Naive thymus-derived CD4-positive, alpha-beta T cell (primary cell): ENCODE results near the gene LMCD1. TPM values are rescaled to one million over a fixed set of nuclear protein-coding genes. Genes with fewer than 3 reads are reported as not detected.

Source experiments
- ATAC-seq: fragments of 150-1000 bp; cut with Tn5 transposase; 2 replicates; pipeline ENCODE4 v1.10.0; 2021; ENCODE audit warnings: mild to moderate bottlenecking, moderate library complexity
- CTCF ChIA-PET: fragments of 350-600 bp; sonication (Branson Sonifier 250); formaldehyde crosslinking; loops from one replicate; lab custom pipeline; 2021; ENCODE audit warnings: antibody characterized with exemption; lab: Charles Lee
- POLR2A ChIA-PET: fragments of 350-600 bp; sonication (Branson Sonifier 250); formaldehyde crosslinking; loops from one replicate; lab custom pipeline; 2021; ENCODE audit warnings: antibody characterized with exemption, inconsistent platforms; lab: Charles Lee
- DNase-seq, 9 donors: peaks; one replicate each; pipeline versions ENCODE4 v3.0.0 to v3.0.0-alpha.2; 2020 to 2022; ENCODE audit warnings: mixed read lengths in 1 of 9
- H3K27ac ChIP-seq: one replicate; pipeline ENCODE4 v1.7.0; 2013; ENCODE audit warnings: mild to moderate bottlenecking, low read depth, low read length, moderate library complexity
- H3K27me3 ChIP-seq, 2 donors: one replicate each; pipeline ENCODE4 v1.7.0; 2013; ENCODE audit warnings: low read length in 2 of 2, mild to moderate bottlenecking in 2 of 2, moderate library complexity in 2 of 2; ENCODE audit not compliant: control insufficient read depth in 2 of 2, insufficient read depth in 2 of 2
- H3K36me3 ChIP-seq, 3 experiments: 1 replicate in 2 of 3; 2 replicates in 1 of 3; pipeline ENCODE4 v1.7.0; 2013; ENCODE audit warnings: low read length in 3 of 3, mild to moderate bottlenecking in 3 of 3, moderate library complexity in 1 of 3; ENCODE audit not compliant: insufficient read depth in 3 of 3, control insufficient read depth in 2 of 3
- H3K4me1 ChIP-seq, 2 donors: one replicate each; pipeline ENCODE4 v1.7.0; 2013; ENCODE audit warnings: low read length in 2 of 2, mild to moderate bottlenecking in 2 of 2, moderate library complexity in 1 of 2; ENCODE audit not compliant: control insufficient read depth in 2 of 2, insufficient read depth in 2 of 2
- H3K4me3 ChIP-seq: 2 replicates; pipeline ENCODE4 v1.7.0; 2013; ENCODE audit warnings: mild to moderate bottlenecking, low read length
- H3K9me3 ChIP-seq, 3 experiments: 1 replicate in 2 of 3; 2 replicates in 1 of 3; pipeline ENCODE4 v1.7.0; 2013; ENCODE audit warnings: low read length in 3 of 3; ENCODE audit not compliant: control insufficient read depth in 2 of 3
- H3K27ac Mint-ChIP-seq, 9 donors: one replicate each; pipeline ENCODE4 v1.8.0; 2020 to 2022; ENCODE audit warnings: mixed read lengths in 9 of 9, mild to moderate bottlenecking in 8 of 9, moderate library complexity in 5 of 9, inconsistent platforms in 2 of 9
- H3K27me3 Mint-ChIP-seq, 5 donors: one replicate each; pipeline ENCODE4 v1.8.0; 2021 to 2022; ENCODE audit warnings: mixed read lengths in 5 of 5, mild to moderate bottlenecking in 1 of 5
- H3K36me3 Mint-ChIP-seq, 5 donors: one replicate each; pipeline ENCODE4 v1.8.0; 2020 to 2022; ENCODE audit warnings: mixed read lengths in 5 of 5, mild to moderate bottlenecking in 3 of 5, inconsistent platforms in 1 of 5
- H3K4me1 Mint-ChIP-seq, 7 donors: one replicate each; pipeline ENCODE4 v1.8.0; 2020 to 2022; ENCODE audit warnings: mixed read lengths in 7 of 7, mild to moderate bottlenecking in 3 of 7, inconsistent platforms in 1 of 7
- H3K4me3 Mint-ChIP-seq, 10 donors: one replicate each; pipeline ENCODE4 v1.8.0; 2020 to 2022; ENCODE audit warnings: mild to moderate bottlenecking in 10 of 10, mixed read lengths in 10 of 10, moderate library complexity in 6 of 10, inconsistent platforms in 2 of 10
- H3K9me3 Mint-ChIP-seq, 11 donors: one replicate each; pipeline ENCODE4 v1.8.0; 2020 to 2022; ENCODE audit warnings: mixed read lengths in 11 of 11, mild to moderate bottlenecking in 4 of 11, inconsistent platforms in 1 of 11, moderate library complexity in 1 of 11
- intact Hi-C, 2 donors: fragments of 100-400 bp; cut with micrococcal nuclease; formaldehyde crosslinking; loops; one replicate each; pipeline ENCODE4 v1.15.1; 2023
- polyA plus RNA-seq, 2 donors: library from polyadenylated mRNA; unstranded; fragments of 300-500 nt; fragmentation: Illumina TruSeq; gene quantifications; one replicate each; pipeline ENCODE4 v1.2.3, GENCODE V29; 2021
- total RNA-seq, 6 experiments: library from RNA in 5 of 6; stranded (reverse) in 5 of 6; gene quantifications; 1 replicate in 5 of 6; 2 replicates in 1 of 6; pipeline ENCODE4 v1.2.3 and lab custom pipeline; 2021 to 2026

LMCD1 gene
- total and polyA plus RNA-seq, 7 experiments from 2014 or later, result 0.56 TPM; not detected in 6

- no peak overlapping the region for H3K27ac Mint-ChIP-seq
- H3K4me1 ChIP-seq, result no peaks in the 10 kb centered on the region
- H3K36me3 ChIP-seq, result no peaks in the 10 kb centered on the region
- H3K4me1 Mint-ChIP-seq, result no peaks in the 10 kb centered on the region
- DNase-seq (no peak), ATAC-seq (no peak)
- peaks cover 0 to 9% (median 5%) of the 10 kb centered on the region in 5 donors for H3K27me3 Mint-ChIP-seq
- no peaks in the 10 kb centered on the region for H3K9me3 ChIP-seq
- H3K27ac ChIP-seq, result no peak overlapping the region
- ChIA-PET POLR2A (no interaction called here), CTCF (interaction anchor here (0.5 kb wide), 1 partner anchor 1008 kb away, joined by 3 read pairs; no protein-coding TSS in a partner anchor)
- intact Hi-C loops, result no loop called here
- no peak overlapping the region for H3K4me3 ChIP-seq
- H3K27me3 ChIP-seq, result no peaks in the 10 kb centered on the region
- no peaks in the 10 kb centered on the region for H3K36me3 Mint-ChIP-seq
- no peaks in the 10 kb centered on the region for H3K9me3 Mint-ChIP-seq
- H3K4me3 Mint-ChIP-seq, result no peak overlapping the region
These were observed 94.1 kb downstream of the LMCD1 start for GRCh38 chr3:8595695-8596115.

- Mint-ChIP-seq H3K27me3 (peaks cover 0 to 9% (median 4%) of the 10 kb centered on the region in 5 donors), H3K9me3 (no peaks in the 10 kb centered on the region), H3K27ac (no peak overlapping the region), H3K4me1 (no peaks in the 10 kb centered on the region), H3K4me3 (no peak overlapping the region), H3K36me3 (no peaks in the 10 kb centered on the region)
- Histone ChIP-seq H3K27me3 (no peaks in the 10 kb centered on the region), H3K4me3 (no peak overlapping the region), H3K4me1 (no peaks in the 10 kb centered on the region), H3K27ac (no peak overlapping the region), H3K9me3 (no peaks in the 10 kb centered on the region), H3K36me3 (no peaks in the 10 kb centered on the region)
- CTCF ChIA-PET, result no interaction called here
- intact Hi-C loops, result no loop called here
- no peak for ATAC-seq
- DNase-seq, result no peak
- POLR2A ChIA-PET, result no interaction called here
These were observed 94.9 kb downstream of the LMCD1 start for GRCh38 chr3:8596321-8597218.

GRCh38 chr3:8597219-8597853 is 95.7 kb downstream of the LMCD1 start:
- Mint-ChIP-seq H3K27ac (no peak overlapping the region), H3K27me3 (peaks cover 0 to 9% (median 4%) of the 10 kb centered on the region in 5 donors), H3K9me3 (no peaks in the 10 kb centered on the region), H3K4me1 (no peaks in the 10 kb centered on the region), H3K4me3 (no peak overlapping the region), H3K36me3 (no peaks in the 10 kb centered on the region)
- DNase-seq (no peak), ATAC-seq (no peak)
- CTCF ChIA-PET, result no interaction called here
- H3K9me3 ChIP-seq, result no peaks in the 10 kb centered on the region
- no peaks in the 10 kb centered on the region for H3K36me3 ChIP-seq
- H3K27ac ChIP-seq, result no peak overlapping the region
- POLR2A ChIA-PET, result no interaction called here
- no peaks in the 10 kb centered on the region for H3K27me3 ChIP-seq
- intact Hi-C loops, result no loop called here
- H3K4me1 ChIP-seq, result no peaks in the 10 kb centered on the region
- no peak overlapping the region for H3K4me3 ChIP-seq

- no peak overlapping the region for H3K4me3 Mint-ChIP-seq
- ATAC-seq (no peak), DNase-seq (no peak)
- Histone ChIP-seq H3K27ac (no peak overlapping the region), H3K9me3 (no peaks in the 10 kb centered on the region), H3K36me3 (no peaks in the 10 kb centered on the region), H3K27me3 (no peaks in the 10 kb centered on the region), H3K4me3 (no peak overlapping the region), H3K4me1 (no peaks in the 10 kb centered on the region)
- intact Hi-C loops, result no loop called here
- H3K27me3 Mint-ChIP-seq, result peaks cover 0 to 9% (median 4%) of the 10 kb centered on the region in 5 donors
- no peaks in the 10 kb centered on the region for H3K9me3 Mint-ChIP-seq
- H3K36me3 Mint-ChIP-seq, result no peaks in the 10 kb centered on the region
- CTCF ChIA-PET, result no interaction called here
- POLR2A ChIA-PET, result no interaction called here
- no peaks in the 10 kb centered on the region for H3K4me1 Mint-ChIP-seq
- no peak overlapping the region for H3K27ac Mint-ChIP-seq
These were observed 97.5 kb downstream of the LMCD1 start for GRCh38 chr3:8599146-8599545.

- CTCF ChIA-PET, result no interaction called here
- H3K27me3 Mint-ChIP-seq, result peaks cover 0 to 9% (median 0%) of the 10 kb centered on the region in 5 donors
- H3K4me1 ChIP-seq, result no peaks in the 10 kb centered on the region
- no peaks in the 10 kb centered on the region for H3K4me1 Mint-ChIP-seq
- H3K4me3 ChIP-seq, result no peak overlapping the region
- H3K9me3 Mint-ChIP-seq, result no peaks in the 10 kb centered on the region
- H3K27ac ChIP-seq, result no peak overlapping the region
- no peaks in the 10 kb centered on the region for H3K36me3 ChIP-seq
- H3K4me3 Mint-ChIP-seq, result no peak overlapping the region
- no peak overlapping the region for H3K27ac Mint-ChIP-seq
- H3K27me3 ChIP-seq, result no peaks in the 10 kb centered on the region
- POLR2A ChIA-PET, result no interaction called here
- H3K9me3 ChIP-seq, result no peaks in the 10 kb centered on the region
- H3K36me3 Mint-ChIP-seq, result no peaks in the 10 kb centered on the region
- no peak for DNase-seq
- intact Hi-C loops, result no loop called here
- no peak for ATAC-seq
These were observed 98.8 kb downstream of the LMCD1 start for GRCh38 chr3:8600457-8600856.

- ATAC-seq, result no peak
- CTCF ChIA-PET, result no interaction called here
- no peaks in the 10 kb centered on the region for H3K36me3 ChIP-seq
These were observed 101.6 kb downstream of the LMCD1 start for GRCh38 chr3:8603115-8603710.

More at GRCh38 chr3:8603115-8603710, 101.6 kb downstream of the LMCD1 start:
- Mint-ChIP-seq H3K9me3 (peaks cover 0 to 1% (median 0%) of the 10 kb centered on the region in 11 donors), H3K27ac (no peak overlapping the region), H3K4me3 (no peak overlapping the region), H3K36me3 (no peaks in the 10 kb centered on the region), H3K4me1 (no peaks in the 10 kb centered on the region), H3K27me3 (peaks cover 0 to 12% (median under 1%) of the 10 kb centered on the region in 5 donors)
- no peak overlapping the region for H3K4me3 ChIP-seq
- no peaks in the 10 kb centered on the region for H3K27me3 ChIP-seq
- no peaks in the 10 kb centered on the region for H3K4me1 ChIP-seq
- intact Hi-C loops, result no loop called here
- no peak overlapping the region for H3K27ac ChIP-seq
- no peak for DNase-seq
- H3K9me3 ChIP-seq, result no peaks in the 10 kb centered on the region
- POLR2A ChIA-PET, result no interaction called here
